ENCODE measurements around the gene FCHSD2. TPM values are rescaled to one million over a fixed set of nuclear protein-coding genes. Genes with fewer than 3 reads are reported as not detected.
"Not testable (repeated sequence)": the region's sequence is repeated elsewhere in the genome, so short reads cannot be mapped to it uniquely, and the experiment has no call there.

The FCHSD2 gene
- total RNA-seq, 1 experiment from 2014 or later: 5.7 TPM

DNA sequence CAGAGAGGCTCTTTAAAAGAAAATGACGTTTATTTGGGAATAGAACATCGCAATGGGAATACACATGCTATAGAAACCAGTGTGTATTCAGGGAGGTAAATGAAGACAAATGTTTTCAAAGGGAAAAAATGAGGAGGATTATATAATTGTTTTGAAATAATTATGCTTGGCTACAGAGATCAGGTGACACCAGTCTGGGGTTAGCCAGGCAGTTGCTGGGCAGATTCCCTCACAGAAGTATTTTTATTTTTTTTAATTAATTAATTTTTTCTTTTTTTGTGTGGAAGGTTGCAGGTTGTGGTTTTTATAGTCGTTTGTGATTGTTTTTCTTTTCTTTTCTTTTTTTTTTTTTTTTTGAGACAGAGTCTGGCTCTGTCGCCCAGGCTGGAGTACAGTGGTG lies 342.7 kb downstream of the FCHSD2 start:
- Histone ChIP-seq H3K27ac (no peak overlapping the region), H3K36me3 (no peaks in the 10 kb centered on the region), H3K27me3 (replicated peaks) (no peaks in the 10 kb centered on the region), H3K4me3 (no peak overlapping the region), H3K9me3 (replicated peaks) (no peaks in the 10 kb centered on the region), H3K4me1 (replicated peaks) (no peaks in the 10 kb centered on the region; the same call in 1 of the 2 replicates)
- no peak for DNase-seq (ENCODE audit: low read depth in 1 of 2, low spot score in 2 of 2)

DNA sequence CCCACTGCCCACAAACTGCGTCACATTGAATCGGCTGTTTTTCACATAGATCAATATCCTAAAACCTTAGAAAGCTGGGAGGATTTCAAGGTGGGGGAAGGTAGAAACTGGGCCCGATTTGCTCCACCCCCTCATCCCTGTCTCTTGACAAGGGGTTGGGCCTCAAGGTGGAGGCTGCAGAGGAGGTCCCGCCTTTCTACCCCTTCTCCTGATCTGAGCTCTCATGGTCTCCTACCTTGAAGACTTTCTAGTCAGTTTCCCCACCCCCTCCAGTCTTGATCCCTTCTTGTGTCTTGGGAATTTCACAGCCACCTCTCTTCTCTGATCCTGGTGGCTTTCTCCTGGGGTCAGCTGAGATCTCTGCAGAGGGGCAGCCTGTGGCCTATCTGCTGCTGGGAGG lies 343.8 kb downstream of the FCHSD2 start:
- no peaks in the 10 kb centered on the region for H3K27me3 ChIP-seq (replicated peaks)
- H3K9me3 ChIP-seq (replicated peaks): no peaks in the 10 kb centered on the region
- no peak overlapping the region for H3K4me3 ChIP-seq
- H3K27ac ChIP-seq: no peak overlapping the region
- no peaks in the 10 kb centered on the region for H3K36me3 ChIP-seq
- DNase-seq (ENCODE audit: low read depth in 1 of 2, low spot score in 2 of 2): no peak
- peaks cover 1% of the 10 kb centered on the region for H3K4me1 ChIP-seq (replicated peaks)

DNA sequence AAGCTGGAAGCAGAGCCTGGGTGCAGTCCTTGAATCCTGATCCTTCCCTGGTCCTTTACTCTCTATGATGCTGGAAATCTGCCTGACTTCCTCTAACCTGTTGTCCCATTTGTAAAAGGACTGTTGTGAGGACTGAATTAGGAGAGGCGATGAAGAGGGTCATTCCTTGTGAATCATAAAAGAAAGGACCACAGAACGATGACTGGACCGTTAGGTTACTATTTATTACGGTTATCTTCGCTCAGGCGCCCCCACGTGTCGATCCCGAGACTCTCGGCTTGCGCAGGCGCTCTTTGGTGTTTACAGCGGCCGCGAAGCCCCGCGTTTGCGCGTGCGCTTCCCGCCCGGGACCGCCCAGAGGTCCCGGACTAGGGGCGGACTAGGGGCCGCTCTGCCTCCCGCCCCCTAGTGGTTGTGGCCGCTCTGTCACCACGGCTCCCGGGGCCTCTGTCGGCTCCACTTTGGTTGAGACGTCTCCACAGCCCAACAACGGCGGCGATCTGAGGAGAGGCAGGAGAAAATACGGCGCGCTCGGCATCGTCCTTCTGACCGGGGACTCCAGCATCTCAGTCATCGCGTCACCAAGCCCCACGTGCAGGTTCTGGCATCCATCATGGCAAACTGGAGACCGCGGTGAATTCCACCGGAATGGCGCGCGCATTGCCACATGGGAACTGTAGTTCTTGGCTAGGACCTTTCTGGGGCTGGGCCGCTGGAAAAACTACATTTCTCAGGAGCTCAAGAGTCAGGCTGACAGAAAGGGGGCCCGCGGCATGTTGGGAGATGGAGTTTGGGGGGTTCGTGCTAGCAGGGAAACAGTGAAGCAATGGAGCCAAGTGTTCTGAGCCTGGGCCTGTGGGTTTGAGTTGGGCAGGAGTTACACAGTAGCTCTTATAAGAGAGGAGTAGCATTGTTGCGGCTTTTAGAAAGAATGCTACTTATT lies 348.4 kb downstream of the FCHSD2 start, which contains the start of gene STARD10:
Gene STARD10 (minus strand): TSS at position 623 of the 943 bp plus-strand sequence. CDS start 12,866 bp downstream, outside the sequence.
- Histone ChIP-seq H3K4me1 (replicated peaks) (peaks cover 11% of the 10 kb centered on the region), H3K27me3 (replicated peaks) (no peaks in the 10 kb centered on the region), H3K4me3 (peak within 1 kb of the TSS; percentile 58), H3K9me3 (replicated peaks) (no peaks in the 10 kb centered on the region), H3K27ac (0 out of 2 replicates have a peak within 1 kb of the TSS, but pooled peaks have one; percentile 12), H3K36me3 (no peaks in the 10 kb centered on the region)
- peak; percentile 87 to 94 for DNase-seq (ENCODE audit: low read depth in 1 of 2, low spot score in 2 of 2)

DNA sequence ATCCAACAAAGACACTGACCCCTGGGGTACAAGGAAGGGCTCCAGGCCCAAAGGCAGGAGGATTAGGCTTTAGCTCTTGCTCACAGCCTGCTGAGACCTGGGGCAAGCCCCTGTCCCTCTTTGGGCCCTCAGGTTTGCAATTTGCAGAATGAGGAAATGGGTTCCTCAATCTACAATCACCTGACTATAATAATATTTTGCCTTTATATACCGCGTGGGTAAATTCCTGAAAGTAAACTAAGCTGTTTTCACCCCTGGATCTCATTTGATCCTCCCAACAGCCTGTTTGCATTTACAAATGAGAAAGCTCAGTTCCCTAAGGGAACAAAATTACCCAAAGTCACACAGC lies 349.1 kb downstream of the FCHSD2 start:
- Histone ChIP-seq H3K27ac (0 out of 2 replicates have a peak overlapping the region, but pooled peaks have one; percentile 12), H3K4me3 (no peak overlapping the region), H3K36me3 (no peaks in the 10 kb centered on the region), H3K27me3 (replicated peaks) (no peaks in the 10 kb centered on the region), H3K9me3 (replicated peaks) (no peaks in the 10 kb centered on the region), H3K4me1 (replicated peaks) (peaks cover 11% of the 10 kb centered on the region)
- no peak for DNase-seq (ENCODE audit: low read depth in 1 of 2, low spot score in 2 of 2)

DNA sequence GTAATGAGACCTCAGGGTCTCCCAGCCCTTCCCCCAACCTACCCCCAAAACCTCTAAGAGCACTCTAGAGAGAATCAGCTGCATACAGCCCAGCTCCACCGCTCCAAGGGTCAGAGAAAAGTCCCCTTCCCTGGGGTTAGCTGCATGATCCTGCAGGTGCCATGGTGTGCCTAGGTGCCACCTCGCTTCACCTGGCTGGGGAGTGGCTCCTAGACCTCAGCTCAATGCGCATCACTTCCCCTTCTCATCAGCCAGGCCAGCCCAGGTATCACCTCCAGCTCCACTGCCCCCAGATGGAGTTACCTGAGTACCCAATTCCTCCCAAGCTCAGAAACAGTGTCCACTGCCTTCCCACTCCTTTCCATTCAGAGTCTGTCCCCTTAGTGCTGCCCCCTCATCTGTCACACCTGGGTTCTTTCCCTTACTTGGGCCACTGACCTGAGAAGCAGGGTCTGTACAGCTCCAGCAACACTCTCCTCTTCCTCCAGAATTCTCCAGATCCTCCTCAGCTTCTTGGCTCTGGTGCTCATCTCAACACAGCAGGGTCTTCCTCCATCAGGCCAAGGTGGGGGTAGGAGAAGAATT lies 349.6 kb downstream of the FCHSD2 start:
- Histone ChIP-seq H3K9me3 (replicated peaks) (no peaks in the 10 kb centered on the region), H3K27me3 (replicated peaks) (no peaks in the 10 kb centered on the region), H3K36me3 (no peaks in the 10 kb centered on the region), H3K4me1 (replicated peaks) (peaks cover 11% of the 10 kb centered on the region), H3K27ac (no peak overlapping the region), H3K4me3 (no peak overlapping the region)
- no peak for DNase-seq (ENCODE audit: low read depth in 1 of 2, low spot score in 2 of 2)

DNA sequence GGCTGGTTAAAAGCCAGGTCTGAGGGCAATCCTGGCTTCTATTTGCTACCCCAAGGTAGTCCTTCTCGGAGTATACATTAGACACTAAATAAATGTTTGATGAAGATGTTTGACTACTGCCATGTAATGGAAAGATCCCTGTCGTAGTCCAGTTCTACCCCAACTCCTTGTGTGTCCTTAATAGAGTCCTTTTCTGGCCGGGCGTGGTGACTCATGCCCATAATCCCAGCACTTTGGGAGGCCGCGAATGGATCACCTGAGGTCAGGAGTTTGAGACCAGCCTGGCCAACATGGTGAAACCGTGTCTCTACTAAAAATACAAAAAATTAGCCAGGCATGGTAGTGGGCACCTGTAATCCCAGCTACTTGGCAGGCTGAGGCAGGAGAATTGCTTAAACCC lies 350.9 kb downstream of the FCHSD2 start:
- not testable (repeated sequence) for DNase-seq (ENCODE audit: low read depth in 1 of 2, low spot score in 2 of 2); H3K36me3 ChIP-seq; H3K9me3 ChIP-seq (replicated peaks); H3K4me3 ChIP-seq; H3K27ac ChIP-seq; H3K27me3 ChIP-seq (replicated peaks)
- peaks cover 11% of the 10 kb centered on the region for H3K4me1 ChIP-seq (replicated peaks)

DNA sequence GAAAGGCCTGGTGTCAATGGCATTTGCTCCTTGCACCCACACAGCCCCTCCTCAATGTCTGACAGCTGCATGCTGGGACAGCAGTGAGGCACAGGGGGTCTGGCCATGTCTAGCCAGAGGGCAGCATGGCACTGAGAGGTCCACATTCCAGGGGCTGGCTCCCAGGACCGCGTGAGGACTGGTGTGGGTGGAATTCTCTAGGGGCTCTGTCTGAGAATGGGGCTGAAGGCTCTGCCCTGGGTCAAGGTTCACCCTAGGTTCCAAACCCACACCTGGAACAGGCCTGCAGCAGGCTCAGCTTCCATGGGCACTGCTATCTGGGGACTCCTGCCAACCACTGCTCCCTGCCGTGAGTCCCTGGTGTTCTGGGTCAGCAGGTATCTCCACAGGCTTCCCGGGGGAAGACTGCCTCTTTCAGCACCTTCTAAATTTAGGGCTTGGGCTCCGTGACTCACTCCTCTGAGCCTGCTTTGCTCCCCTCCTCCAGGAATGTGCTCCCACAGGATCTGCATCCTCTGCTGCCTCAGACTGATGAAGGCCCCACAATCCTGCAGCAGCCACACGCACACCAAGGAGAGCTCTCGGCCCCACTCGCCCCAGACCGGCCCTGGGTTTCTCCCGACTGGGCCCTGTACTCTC lies 352.5 kb downstream of the FCHSD2 start:
- Histone ChIP-seq H3K27me3 (replicated peaks) (no peaks in the 10 kb centered on the region), H3K9me3 (replicated peaks) (no peaks in the 10 kb centered on the region), H3K4me3 (no peak overlapping the region), H3K36me3 (no peaks in the 10 kb centered on the region), H3K4me1 (replicated peaks) (peaks cover 11% of the 10 kb centered on the region), H3K27ac (no peak overlapping the region)
- DNase-seq (ENCODE audit: low read depth in 1 of 2, low spot score in 2 of 2): no peak

DNA sequence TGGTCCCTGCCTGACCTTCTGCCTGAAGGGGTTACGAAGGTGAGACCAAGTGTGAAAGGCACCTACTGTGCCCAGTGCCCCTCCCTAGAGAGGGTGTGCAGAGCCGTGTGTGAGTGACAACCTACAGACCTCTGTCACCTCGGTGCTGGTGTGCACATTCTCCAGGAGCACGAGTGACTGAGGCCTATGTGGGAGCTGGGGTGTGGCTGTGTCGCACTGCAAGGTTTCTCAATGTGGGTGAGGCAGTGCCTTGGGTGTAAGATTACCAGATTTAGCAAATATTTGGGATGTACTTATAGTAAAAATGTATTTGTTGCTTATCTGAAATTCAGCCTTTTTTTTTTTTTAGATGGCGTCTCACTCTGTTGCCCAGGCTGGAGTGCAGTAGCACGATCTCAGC lies 353.9 kb downstream of the FCHSD2 start:
- no peak overlapping the region for H3K4me3 ChIP-seq
- H3K36me3 ChIP-seq: no peaks in the 10 kb centered on the region
- no peak overlapping the region for H3K27ac ChIP-seq
- DNase-seq (ENCODE audit: low read depth in 1 of 2, low spot score in 2 of 2): no peak
- H3K27me3 ChIP-seq (replicated peaks): no peaks in the 10 kb centered on the region
- H3K4me1 ChIP-seq (replicated peaks): peaks cover 9% of the 10 kb centered on the region
- no peaks in the 10 kb centered on the region for H3K9me3 ChIP-seq (replicated peaks)

DNA sequence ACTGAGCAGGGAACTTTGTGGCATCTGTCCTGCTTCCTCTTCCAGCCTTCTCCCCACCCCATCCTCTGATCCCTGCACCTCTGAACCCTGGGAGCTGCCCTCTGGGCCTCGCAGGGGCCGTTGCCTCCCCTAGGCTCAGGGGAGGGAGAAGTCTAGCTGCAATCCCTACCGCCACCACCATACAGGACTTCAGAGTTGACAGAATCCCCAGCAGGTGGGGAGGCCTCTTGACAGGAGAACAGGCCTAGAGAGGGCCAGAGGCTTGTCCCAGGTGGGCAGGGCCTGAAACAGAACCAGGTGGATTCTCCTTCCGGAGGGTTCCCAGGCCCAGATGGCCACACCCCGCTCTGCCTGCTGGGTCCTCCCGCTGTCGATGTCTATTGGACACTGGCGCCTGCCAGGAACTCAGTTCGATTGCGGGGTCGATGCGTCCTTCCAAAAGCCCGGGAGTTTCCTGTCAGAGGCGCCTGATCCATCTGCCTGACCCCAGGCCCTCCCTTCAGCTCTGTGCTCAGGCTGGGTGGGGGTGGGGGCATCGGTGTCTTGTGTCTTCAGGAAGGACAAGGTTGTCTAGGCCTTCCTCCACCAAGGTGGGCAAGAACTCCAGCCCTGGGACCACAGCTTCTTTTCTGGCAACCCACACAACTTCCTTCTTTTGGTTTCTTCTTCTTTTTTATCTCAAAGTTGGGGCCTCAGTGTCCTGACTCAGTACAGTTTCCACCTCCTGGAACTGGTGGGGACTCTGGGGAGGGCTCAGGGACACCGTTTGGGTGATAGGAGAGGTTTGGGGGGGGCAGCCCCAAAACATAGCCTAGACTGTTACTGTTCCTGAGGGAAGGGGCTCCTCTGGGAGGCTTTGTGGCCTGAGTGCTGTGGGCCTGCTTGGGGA lies 354.7 kb downstream of the FCHSD2 start:
- Histone ChIP-seq H3K27me3 (replicated peaks) (no peaks in the 10 kb centered on the region), H3K27ac (no peak overlapping the region), H3K4me1 (replicated peaks) (peaks cover 6% of the 10 kb centered on the region; the same call in 1 of the 2 replicates), H3K36me3 (no peaks in the 10 kb centered on the region), H3K4me3 (no peak overlapping the region), H3K9me3 (replicated peaks) (no peaks in the 10 kb centered on the region)
- no peak for DNase-seq (ENCODE audit: low read depth in 1 of 2, low spot score in 2 of 2)

Other genes starting within 250 kb of the FCHSD2 start
- gene P2RY2, start 76.0 kb upstream of the FCHSD2 start, total RNA-seq (2014; rRNA removed; shearing (Covaris generic)): not detected in 2 replicates
- not detected in 2 replicates for gene P2RY6, start 130.0 kb upstream of the FCHSD2 start, total RNA-seq (2014; rRNA removed; shearing (Covaris generic))
- gene ARHGEF17, start 166.0 kb upstream of the FCHSD2 start, total RNA-seq (2014; rRNA removed; shearing (Covaris generic)): 8.3 and 14.6 TPM in 2 replicates
- 8.7 and 13.2 TPM in 2 replicates for gene RELT, start 234.1 kb upstream of the FCHSD2 start, total RNA-seq (2014; rRNA removed; shearing (Covaris generic))

Data from SJSA1 (cell line).